HG03280 (cell line): ENCODE results near the gene CASK.
A peak's percentile ranks its signal among the peaks of the same experiment; 100 is the strongest.
"Not testable (repeated sequence)": the region's sequence is repeated elsewhere in the genome, so short reads cannot be mapped to it uniquely, and the experiment has no call there.

Source experiments
- ATAC-seq: cut with Tn5 transposase; IDR thresholded peaks from one replicate; pipeline ENCODE4 v1.9.1; 2021; ENCODE audit warnings: mild to moderate bottlenecking, moderate library complexity; ENCODE audit not compliant: unreplicated experiment

The CASK gene

DNA sequence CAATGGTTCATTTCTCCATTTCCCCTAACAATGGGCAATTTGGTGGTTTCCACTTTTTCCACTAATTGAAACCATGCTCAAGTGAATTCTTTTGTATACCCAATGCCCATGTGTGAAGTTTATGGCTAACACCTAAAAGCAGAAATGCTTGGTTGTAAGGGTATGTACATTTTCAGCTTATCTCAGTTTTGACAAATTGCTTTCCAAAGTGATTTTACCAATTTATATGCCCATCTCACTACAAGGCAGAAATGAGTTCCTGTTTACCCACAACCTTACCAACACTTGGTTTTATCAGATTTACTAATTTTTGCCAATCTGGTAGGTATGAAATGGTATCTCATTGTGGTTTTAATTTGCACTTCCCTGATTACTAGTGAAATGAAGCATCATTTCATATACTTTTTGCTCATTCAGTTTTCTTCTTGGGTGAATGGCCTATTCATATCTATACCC is 219.8 kb downstream of the CASK start:
- no peak for ATAC-seq

DNA sequence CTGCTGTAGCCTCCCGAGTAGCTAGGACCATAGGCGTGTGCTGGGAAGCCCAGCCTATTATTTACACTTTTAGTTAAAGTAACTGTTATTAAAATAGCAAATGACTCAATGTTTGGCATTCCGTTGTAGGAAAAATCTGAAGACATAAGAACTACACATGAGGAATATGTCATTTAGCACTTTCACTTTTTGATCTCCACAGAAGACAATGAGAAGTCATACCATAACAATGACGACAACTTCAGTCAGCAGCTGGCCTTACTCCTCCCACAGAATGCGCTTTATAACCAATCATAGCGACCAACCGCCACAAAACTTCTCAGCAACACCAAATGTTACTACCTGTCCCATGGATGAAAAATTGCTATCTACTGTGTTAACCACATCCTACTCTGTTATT is 227.9 kb downstream of the CASK start:
- no peak for ATAC-seq

DNA sequence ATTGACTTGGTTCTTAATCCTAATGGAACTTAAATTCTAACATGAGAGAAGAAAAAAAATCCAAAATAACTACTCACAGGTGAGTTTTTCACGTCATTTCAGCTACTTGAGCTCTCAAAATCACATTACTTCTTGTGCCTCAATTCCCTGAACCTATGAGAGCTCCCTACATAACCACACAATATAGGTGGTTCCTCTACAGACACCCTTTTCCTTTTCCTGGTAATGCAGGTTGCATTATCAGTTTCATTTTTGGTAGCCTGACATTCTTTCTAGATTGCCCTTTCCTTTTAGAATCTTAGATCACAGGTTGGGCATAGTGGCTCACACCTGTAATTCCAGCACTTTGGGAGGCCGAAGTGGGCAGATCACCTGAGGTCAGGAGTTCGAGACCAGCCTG is 230.3 kb downstream of the CASK start:
- ATAC-seq = no peak

DNA sequence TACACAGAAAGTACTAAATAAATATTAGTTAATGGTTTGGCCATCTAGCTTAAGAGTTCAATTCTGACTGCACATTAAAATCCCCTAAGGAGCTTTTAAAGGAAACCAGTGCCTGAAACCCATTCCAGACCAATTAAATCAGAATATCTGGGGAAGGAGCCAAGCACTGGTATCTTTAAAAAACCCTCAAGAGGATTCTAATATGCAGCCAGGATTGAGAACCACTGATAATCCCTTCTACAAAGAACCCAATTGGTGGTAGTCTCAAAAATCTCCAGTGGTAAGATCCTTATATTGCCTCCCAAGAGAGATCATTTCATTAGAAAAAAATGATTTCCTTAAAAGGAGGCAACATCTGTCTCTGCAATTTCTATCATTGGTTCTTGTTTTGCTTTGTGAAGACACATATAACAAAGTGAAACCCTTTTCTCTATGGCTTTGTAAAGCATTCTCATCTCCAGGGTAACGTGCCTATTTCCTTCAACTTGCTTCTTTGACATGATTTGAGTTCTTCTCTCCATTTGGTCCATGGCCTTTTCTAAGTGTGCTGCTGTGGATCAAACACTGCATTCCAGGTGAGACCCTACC is 231.1 kb downstream of the CASK start:
- no peak for ATAC-seq

DNA sequence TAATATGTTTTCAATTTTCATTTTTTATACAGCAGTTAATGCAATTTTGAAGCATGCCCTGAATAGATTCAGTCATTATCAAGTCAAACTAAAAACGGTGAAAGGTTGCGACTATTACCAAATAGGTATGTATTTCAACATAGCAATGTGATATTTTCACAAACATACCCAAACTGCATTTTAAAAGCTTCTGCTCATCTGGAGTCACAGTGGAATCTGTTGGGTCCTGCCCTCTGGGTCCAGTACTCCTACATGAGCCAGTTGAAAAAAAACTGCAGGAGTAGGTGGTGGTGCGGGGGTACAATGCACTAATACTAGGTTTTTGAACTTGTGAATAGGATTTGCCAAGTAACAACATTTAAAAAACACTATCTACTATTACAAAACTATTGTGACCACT is 233.6 kb downstream of the CASK start:
- no peak for ATAC-seq

DNA sequence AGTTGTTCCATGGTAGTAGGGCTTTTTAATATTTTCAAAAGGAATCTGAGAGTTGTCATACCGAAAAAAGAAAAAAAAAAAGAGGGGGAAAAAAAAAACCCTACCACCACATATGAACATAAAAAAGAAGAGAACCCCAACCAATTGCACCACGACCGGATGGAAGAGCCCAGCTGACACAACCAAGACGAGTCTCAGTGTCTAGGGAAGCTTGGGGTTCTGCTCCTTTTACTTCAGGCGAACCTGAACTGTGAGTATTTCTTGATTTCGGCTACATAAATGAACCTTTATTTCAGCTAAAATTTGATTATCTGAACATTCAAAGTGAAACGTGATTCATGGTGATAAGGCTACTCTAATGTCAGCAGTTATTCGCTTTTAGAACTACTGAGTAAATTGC is 234.5 kb downstream of the CASK start, which contains the start of gene GPR34:
Gene GPR34, plus strand, starts transcription at position 139 of the 400 bp plus-strand sequence. CDS start 6,661 bp downstream, outside the sequence.
- no peak for ATAC-seq

DNA sequence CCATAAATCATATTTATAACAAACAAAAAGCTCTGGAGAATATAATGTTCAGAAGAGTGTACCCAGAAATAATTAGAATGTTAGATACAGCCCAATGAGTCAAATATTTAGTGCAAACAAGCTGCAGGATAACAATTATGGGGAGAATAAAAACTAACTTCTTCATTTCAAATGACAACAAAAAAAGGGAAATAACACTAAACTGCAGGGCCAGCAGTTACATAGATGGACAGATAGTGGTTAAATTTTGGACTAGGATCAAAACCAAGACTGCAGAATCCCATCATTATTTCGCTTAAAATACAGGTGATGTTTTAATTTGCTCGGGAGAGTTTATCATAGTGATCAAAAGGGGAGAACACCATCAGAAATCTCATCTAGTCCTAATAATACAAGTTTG is 235.2 kb downstream of the CASK start:
- no peak for ATAC-seq

DNA sequence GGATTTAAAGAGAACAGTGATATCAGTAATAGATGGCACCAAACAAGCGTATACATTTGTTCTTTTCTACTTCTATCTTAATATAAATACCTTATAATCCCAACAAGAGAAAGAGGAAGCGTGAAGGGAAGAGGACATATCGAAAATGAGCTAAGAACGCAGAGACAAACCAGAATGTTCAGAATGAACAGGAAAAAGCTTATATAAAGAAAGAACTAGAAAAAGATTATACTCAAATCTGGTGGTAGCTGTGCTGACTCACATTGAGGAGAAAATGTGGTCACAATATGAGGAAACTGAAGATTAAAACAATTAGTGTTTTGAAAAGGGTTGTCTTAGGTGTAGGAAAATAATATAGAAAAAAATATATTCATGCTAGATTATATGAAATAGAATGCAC is 236.6 kb downstream of the CASK start:
- no peak for ATAC-seq

DNA sequence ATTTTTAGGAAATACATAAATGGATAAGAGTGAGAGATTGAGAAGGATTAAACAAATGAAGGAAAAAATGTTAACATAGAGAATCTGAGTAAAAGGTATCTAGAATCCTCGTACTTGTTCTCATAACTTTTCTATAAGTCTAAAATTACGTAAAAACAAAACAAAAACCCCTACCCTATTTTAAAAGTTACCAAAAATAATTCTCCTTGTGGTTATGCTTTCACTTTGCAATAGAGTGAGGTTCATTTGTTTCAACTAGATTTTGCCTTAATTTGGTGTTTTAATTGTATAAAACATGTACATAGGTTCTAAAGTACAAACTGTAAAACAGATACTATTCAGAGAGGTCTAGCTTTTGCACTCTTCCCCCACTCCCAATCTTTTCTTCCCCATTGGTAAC is 238.4 kb downstream of the CASK start:
- no peak for ATAC-seq

DNA sequence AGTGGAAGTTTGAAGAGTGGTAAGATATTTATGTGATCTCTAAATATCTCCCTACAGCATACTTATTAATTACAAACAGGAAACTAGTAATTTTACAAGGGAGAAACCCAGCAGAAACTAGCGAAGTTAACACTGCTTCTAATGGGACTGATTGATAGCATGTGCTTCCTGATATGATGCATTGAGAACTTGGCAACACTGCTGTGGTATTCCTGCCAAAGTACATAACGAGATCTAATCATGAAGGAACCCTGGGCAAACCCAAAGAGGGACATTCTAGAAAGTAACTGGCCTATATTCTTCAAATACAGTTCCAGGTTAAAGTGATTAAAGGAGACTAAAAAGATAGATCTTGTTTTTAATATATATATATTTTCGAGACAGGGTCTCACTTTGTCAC is 239.2 kb downstream of the CASK start:
- ATAC-seq = no peak

DNA sequence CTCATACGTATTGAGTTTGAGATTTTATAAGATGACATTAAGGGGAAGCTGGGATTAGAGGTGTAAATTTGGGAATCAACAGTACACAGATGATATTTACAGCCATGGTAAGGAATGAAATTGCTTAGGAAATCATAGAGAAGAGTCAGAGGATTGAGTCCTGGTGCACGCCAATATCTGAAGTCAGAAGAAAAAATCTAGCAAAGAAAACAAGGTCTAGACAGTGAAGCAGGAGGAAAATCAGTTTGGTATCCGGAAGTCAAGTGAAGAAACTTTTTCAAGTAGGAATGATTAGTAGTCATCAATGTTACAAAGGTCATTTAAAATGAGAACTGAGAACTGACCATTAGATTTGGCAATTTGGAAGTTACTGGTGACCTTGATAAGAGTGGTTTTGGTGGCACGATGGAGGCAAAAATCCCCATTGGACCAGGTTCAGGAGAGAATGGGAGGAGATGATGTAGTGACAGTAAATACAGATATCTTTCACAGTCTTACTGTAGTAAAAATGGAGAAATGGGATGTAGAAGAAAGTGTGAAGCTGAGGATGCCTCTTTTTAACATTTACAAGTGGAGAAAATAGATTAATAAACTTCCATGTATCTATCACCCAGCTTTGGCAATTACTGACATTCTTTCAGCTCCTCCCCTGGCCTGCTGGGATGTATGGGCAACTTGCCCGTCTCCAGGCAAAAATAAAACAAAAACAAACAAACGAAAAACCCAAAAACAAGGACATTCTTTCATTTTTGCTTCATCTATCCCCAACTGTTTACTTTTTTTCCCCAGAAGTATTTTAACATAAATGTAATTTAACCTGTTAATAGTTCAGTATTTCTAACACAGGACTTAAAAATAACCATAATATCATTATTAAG is 245.9 kb downstream of the CASK start:
- no peak for ATAC-seq

DNA sequence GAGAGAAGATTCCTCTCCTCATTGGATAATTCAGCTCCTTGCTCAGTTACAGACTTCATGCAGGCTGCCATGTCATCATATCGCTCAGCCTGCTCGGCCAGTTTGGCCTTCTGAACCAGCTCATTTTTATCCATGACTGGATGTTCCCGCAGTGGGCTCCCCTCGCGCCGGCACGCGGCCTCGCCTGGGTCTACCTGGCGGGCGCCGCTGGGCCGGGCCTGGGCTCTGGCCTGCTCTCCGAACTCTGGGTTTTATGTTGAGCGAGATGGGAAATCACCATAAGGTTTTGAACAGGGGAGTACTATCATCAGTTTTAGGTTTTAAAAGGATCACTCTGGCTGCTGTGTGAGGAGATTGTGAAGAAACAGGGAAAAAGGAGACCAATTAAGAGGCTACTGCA is 247.0 kb downstream of the CASK start:
- not testable (repeated sequence) for ATAC-seq

DNA sequence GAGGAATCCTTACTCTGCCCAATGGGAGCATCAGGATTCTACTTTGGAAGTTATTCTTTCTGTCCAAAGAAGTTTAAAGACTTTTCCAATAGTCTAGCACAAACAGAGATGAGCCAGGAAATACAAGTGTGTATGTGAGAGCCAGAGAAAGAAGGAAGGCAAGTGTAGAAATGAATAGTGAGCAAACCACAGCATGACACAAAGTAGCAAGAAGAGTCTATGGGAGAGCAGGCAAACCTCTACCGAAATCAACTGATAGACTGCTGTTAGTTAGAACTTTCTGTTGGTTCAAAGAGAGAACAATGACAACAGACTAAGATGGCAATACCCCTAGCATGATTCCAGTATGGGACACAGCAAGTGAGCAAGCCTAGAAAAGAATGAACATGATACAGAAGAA is 250.7 kb downstream of the CASK start:
- ATAC-seq = no peak

DNA sequence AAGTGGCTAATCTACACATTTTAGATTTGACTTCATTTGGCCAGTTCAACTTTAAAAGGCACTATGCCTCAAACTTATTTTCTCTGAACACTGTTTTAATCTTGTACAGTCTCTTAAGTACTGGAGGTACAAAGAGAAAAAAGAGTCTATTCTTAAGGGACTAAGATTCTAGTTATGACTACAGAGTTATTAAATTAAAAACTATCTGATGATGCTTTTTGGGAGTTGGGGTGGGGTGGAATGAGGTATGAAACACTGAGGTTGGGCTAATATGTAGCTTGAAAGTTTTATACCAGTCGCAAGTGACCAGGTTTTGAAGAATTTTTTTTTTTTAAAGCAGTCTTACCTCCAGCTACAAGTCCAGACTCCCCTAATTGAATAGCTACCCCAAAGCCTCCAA is 252.3 kb downstream of the CASK start:
- ATAC-seq = no peak

DNA sequence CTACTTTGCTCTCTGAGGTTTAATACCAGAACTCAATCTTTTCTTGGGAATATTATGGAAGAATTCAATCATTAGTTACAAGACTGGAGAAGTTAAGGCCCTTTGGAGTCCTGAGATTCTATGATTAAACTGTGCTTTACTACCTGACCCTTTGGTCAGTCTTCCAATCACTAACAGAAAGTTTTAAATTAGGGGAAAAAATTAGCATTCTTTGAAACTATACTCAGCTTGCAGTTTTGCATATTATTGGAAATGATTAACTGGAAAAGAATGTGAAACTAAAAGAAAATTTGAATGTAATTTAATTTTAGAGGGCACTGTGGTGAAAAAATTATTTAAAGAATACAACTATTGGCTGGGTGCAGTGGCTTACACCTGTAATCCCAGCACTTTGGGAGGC is 253.2 kb downstream of the CASK start:
- ATAC-seq = no peak

DNA sequence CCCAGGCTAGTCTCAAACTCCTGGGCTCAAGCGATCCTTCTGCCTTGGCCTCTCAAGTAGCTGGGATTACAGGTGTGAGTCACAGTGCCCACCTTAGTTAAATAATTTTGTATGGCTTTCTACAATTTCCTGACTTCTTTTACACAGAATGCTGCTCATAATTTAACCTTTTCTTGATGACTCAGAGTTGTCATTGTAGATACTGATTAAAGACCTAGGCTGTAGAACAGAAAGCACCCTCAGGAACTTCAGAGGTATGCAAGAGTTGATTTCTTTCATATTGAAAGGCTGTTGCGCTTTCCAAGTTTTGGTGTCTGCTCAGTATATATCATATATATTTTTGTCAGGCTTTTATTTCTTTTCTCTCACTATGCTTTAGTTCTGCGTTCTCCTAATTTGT is 255.7 kb downstream of the CASK start:
- ATAC-seq = no peak

DNA sequence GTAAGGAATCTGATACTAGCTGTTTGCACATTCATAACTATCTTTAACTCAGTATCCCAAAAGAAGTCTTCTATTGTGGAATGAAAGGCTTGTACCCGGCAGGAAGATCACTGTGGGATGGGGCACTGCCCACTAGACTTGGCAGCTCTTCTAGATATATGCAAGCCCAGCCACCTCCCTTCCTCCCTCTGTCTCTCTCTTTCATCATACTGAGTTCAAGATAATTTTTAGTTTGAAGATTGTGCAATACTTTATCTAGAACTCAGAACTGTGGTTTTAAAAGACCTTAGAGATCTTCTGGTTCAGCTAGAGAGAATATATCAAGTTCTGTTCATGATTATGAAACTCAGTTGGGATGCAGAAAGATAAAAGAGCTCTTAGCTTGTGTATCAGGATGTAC is 257.1 kb downstream of the CASK start:
- ATAC-seq = no peak

DNA sequence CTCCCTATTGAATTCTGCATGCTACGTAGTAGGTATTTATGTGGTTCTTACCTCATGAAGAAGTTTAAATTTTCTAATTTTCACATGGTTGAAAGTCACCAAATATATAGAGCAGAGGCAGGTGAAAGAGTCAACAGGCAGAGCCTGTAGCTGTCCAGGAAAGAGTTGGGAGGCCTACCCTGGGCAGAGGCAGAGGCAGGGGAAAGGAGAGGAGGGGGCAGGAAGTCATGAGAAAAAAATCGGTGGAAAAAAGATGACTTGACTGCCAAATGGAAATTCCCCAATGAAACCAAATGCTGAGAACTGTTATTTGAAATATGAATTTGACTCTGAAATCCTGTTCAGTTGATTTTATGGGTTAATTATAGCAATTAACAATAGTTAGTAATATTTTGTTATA is 257.7 kb downstream of the CASK start:
- ATAC-seq = no peak

DNA sequence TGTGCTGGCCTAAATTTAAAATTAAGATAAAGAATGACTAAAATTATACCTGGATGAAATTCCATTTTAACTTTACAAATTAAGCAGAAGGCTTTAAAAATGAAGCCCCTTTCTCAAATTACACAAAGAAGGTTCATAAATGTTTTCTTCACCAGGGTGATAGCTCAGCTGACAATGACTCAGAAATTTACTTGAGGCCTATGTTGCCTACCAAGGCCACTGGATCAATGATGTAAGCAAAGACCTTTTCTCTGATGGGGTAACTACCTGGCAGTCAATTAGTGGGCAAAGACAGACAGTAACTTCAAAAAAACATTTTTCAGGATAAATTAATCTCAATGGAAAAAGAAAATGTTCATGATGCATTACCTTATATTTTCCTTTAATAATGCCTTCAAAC is 258.4 kb downstream of the CASK start:
- no peak for ATAC-seq

DNA sequence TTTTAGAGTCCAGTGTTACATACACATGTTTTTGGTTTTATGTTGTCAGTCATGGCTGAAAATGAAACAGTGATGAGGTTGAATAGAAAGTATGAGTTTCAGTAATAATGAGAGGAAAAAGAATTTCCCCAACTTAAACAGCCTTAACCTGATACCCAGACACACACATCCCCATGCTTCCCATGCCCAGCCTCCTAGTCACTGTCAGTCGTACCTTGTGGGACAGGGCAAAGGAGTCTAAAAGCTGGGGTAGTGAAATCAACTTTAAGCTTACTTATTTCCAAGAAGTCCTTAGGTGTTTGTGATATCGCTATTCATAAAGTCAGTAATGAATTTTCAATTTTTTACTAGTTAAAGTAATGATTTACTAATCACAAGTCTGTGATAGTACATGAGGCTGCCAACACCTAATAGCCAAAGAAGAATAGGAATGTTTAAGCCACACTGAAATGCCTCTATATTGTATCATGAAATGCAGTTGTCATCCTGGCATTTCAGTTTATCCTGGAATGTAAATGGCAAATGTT is 258.9 kb downstream of the CASK start:
- ATAC-seq = peak; percentile 83

DNA sequence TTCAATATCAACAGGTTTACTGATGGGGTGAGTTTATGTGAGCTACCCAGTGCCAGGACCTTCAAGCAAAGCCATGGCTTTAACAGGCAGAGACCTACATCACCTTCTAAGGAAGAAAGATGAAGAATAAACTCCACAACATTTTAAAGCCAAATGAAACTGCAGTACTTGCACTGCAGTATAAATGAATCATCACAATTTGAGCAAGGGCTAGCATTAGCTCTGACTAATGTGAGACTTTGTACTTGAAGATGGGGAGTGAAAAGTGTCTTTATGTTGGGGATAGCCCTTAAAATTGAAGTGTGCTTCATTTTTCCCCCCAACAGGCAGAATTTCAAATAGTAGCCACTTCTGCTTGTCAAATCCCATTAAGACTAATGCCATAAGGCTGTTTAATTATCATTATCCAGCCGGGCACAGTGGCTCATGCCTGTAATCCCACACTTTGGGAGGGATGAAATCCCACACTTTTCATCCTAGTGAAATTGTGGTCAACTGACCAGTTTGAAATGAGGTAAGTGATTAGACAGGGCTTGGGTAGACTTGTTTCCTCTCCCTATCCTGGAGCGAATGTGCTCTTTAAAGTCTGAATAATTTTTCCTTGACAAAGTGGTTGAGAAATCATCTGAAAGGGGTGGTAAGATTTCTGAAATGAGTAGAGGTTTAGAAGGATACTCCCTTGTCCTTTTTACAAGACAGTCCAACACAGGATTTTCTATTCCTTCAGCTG is 261.8 kb downstream of the CASK start:
- ATAC-seq = no peak

DNA sequence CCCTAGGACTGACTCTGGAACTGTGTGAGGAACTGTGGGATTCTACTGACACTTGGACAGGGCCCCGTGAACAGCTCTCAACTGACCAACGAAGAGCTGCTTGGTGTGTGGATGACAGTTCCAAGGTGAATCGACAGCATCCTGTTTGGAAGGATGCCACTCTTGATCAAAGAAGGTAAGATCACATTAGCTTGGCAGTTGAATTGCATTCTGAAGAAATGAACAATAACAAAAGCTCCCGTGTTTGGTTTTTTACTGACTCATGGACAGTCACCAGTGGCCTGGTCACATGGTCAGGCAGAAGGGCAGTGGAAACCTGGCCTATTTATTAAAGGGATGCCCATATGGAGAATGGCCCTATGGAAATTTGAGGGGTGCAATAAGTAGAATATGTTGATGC is 267.7 kb downstream of the CASK start:
- ATAC-seq = no peak
